Measurements from ENCODE around the gene TOR4A.

GRCh38 chr9:137313956-137314560, 36.5 kb downstream of the TOR4A start:
- TF ChIP-seq CTCF (IDR thresholded peaks at IDR 0.05) (no peak), POLR2A (IDR thresholded peaks at IDR 0.05) (no peak), POLR2AphosphoS5 (IDR thresholded peaks at IDR 0.05) (no peak)

Data from prostate gland (tissue), 2 donors.